Mucosa of rectum (tissue), 2 donors: ENCODE data around the gene LARGE2.

Source experiments
- H3K27ac ChIP-seq, 2 donors: one replicate each; pipeline ENCODE4 v1.7.0; 2013; ENCODE audit warnings: inconsistent platforms in 2 of 2, low read depth in 2 of 2, low read length in 2 of 2
- H3K27me3 ChIP-seq, 2 donors: one replicate each; pipeline ENCODE4 v1.7.0; 2013; ENCODE audit warnings: low read length in 2 of 2; ENCODE audit not compliant: control insufficient read depth in 2 of 2, insufficient read depth in 2 of 2
- H3K36me3 ChIP-seq, 2 donors: one replicate each; pipeline ENCODE4 v1.7.0; 2013; ENCODE audit warnings: low read length in 2 of 2; ENCODE audit not compliant: control insufficient read depth in 2 of 2, insufficient read depth in 2 of 2
- H3K4me1 ChIP-seq, 2 donors: one replicate each; pipeline ENCODE4 v1.7.0; 2013; ENCODE audit warnings: low read length in 2 of 2, mild to moderate bottlenecking in 1 of 2; ENCODE audit not compliant: control insufficient read depth in 2 of 2, insufficient read depth in 2 of 2
- H3K4me3 ChIP-seq, 2 donors: one replicate each; pipeline ENCODE4 v1.7.0; 2013; ENCODE audit warnings: low read length in 2 of 2
- H3K9ac ChIP-seq, 2 donors: one replicate each; pipeline ENCODE4 v1.7.0; 2013; ENCODE audit warnings: low read length in 2 of 2, low read depth in 1 of 2, mild to moderate bottlenecking in 1 of 2
- H3K9me3 ChIP-seq, 2 donors: one replicate each; pipeline ENCODE4 v1.7.0; 2013; ENCODE audit warnings: low read length in 2 of 2; ENCODE audit not compliant: control insufficient read depth in 2 of 2
- donor health status: healthy.
- donor health status: Normal muscosa, but diverticular disease.

LARGE2 gene

DNA sequence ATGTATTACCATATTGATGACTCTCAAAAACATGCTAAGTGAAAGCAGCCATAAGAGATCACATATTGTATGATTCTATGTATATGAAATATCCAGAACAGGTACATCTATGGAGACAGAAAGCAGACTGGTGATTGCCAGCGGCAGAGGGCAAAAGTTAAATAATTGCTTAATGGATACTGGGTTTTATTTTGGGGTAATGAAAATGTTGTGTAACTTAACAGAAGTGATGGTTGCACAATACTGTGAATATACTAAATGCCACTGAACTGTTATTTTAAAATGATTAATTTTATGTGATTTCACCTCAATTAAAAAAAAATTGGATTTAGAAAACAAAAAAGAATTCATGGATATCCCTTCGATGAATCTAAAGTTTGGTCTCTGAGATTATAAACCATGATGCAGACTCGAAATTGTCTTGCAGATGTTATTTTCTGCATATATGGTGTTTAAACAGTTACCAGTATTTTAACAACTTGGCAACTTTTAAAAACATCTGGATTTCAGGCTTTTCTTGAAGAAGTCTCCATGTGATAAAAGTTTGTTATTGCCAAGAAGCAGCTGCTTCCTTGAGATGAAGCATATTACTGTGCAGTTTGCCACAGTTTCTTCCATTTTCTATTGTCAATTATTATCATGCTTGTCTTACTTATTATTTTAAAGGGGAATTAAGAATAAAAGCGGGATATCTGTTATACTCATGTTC is 38.1 kb downstream of the LARGE2 start:
- H3K4me1 ChIP-seq: no peaks in the 10 kb centered on the region
- no peaks in the 10 kb centered on the region for H3K9me3 ChIP-seq
- H3K4me3 ChIP-seq: no peak overlapping the region
- no peak overlapping the region for H3K9ac ChIP-seq
- H3K27ac ChIP-seq: no peak overlapping the region
- H3K36me3 ChIP-seq: peaks cover 6 to 7% of the 10 kb centered on the region in 2 donors
- H3K27me3 ChIP-seq: no peaks in the 10 kb centered on the region

DNA sequence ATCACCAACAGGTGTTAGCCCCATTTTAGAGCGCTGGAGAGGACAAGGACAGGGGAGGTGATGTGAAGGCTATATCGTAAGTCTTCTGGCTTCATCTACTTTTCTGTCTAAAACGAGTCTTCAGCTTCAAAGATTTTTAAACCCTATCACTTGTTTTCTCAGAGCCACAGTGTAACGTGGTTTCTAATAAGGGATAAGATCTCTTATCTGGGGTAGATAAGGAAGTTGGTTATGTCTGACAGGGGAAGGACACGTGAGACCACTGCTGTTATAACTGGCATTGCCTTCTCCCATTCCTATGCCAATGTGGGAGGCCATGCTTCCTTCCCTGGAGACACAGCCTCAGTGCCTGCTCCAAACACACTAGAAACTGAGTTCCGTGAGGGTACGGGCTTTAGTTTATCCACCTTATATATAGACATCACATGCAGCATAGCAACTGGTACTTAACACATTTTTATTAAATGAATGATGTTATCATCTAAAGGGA is 39.3 kb downstream of the LARGE2 start:
- H3K4me1 ChIP-seq: no peaks in the 10 kb centered on the region
- no peaks in the 10 kb centered on the region for H3K9me3 ChIP-seq
- H3K27me3 ChIP-seq: no peaks in the 10 kb centered on the region
- no peak overlapping the region for H3K27ac ChIP-seq
- H3K4me3 ChIP-seq: no peak overlapping the region
- peaks cover 7 to 10% of the 10 kb centered on the region in 2 donors for H3K36me3 ChIP-seq
- no peak overlapping the region for H3K9ac ChIP-seq

DNA sequence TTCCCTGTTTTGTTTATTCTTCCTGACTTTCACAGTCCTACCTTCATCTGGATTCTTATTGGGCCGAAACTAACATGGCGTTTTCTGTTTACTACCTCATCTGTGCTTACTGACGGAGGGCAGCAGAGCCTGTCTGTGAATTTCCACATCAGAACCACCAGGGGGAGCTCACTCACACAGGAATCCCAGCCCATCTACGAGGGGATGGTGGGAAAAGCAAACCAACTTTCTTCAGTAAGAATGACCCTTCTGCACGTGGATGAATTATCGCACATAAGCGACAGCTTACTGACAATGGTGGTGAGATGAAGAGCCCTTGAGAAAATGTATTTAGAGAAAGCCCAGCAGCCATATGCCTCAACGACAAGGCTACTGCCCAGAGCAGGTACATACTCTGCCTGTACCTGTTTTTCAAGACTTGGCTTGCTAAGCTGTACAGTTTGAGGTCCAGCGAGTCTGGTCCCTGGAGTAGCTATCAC is 42.5 kb downstream of the LARGE2 start:
- Histone ChIP-seq H3K27me3 (no peaks in the 10 kb centered on the region), H3K4me1 (no peaks in the 10 kb centered on the region), H3K36me3 (peaks cover 10 to 28% of the 10 kb centered on the region in 2 donors), H3K4me3 (no peak overlapping the region), H3K9ac (no peak overlapping the region), H3K9me3 (no peaks in the 10 kb centered on the region), H3K27ac (no peak overlapping the region)

- H3K4me1 ChIP-seq: no peaks in the 10 kb centered on the region
- no peak overlapping the region for H3K4me3 ChIP-seq
- no peak overlapping the region for H3K9ac ChIP-seq
- no peaks in the 10 kb centered on the region for H3K9me3 ChIP-seq
- H3K27me3 ChIP-seq: no peaks in the 10 kb centered on the region
- H3K36me3 ChIP-seq: peaks cover 21 to 35% of the 10 kb centered on the region in 2 donors
- H3K27ac ChIP-seq: no peak overlapping the region
These were observed 45.0 kb downstream of the LARGE2 start for GRCh38 chr11:45967506-45967905.

DNA sequence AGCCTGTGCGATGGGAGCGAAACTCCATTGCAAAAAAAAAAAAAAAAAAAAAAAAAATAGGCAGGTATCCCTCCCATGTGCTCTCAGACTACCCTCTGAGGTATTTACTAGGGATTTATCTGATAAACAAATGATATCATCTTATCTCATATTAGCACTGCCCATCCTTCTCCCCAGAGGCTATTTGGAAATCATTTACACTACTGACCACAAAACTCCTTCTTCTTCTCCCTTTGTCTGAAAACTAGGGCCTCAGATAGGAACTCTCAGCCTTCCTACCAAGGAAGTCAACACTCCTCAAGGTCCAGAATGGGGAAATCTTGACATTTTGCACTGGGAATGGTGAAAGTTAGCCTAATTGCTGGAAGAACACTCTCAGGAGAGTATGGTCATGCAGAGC is 46.4 kb downstream of the LARGE2 start:
- no peaks in the 10 kb centered on the region for H3K4me1 ChIP-seq
- H3K9ac ChIP-seq: no peak overlapping the region
- no peaks in the 10 kb centered on the region for H3K9me3 ChIP-seq
- H3K4me3 ChIP-seq: no peak overlapping the region
- no peaks in the 10 kb centered on the region for H3K27me3 ChIP-seq
- no peak overlapping the region for H3K27ac ChIP-seq
- H3K36me3 ChIP-seq: peaks cover 21 to 39% of the 10 kb centered on the region in 2 donors

- peaks cover 15 to 27% of the 10 kb centered on the region in 2 donors for H3K36me3 ChIP-seq
- no peak overlapping the region for H3K4me3 ChIP-seq
- H3K27ac ChIP-seq: no peak overlapping the region
- no peak overlapping the region for H3K9ac ChIP-seq
- no peaks in the 10 kb centered on the region for H3K27me3 ChIP-seq
- H3K4me1 ChIP-seq: no peaks in the 10 kb centered on the region
- H3K9me3 ChIP-seq: no peaks in the 10 kb centered on the region
These were observed 51.1 kb downstream of the LARGE2 start for GRCh38 chr11:45973601-45974000.

DNA sequence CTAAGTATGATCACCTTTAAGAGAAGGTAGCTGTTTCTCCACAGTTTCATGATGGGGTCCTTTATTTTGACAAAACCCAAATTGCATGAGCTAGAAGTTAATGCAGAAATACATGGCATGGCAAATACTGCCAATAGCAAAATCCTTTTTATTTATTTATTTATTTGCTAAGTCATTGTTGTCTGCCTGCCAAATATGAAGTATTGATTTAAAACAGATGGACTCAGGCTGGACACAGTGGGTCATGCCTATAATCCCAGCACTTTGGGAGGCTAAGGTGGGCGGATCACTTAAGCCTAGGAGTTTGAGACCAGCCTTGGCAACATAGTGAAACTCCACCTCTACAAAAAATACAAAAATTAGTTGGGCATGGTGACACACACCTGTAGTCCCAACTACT is 52.4 kb downstream of the LARGE2 start:
- no peaks in the 10 kb centered on the region for H3K9me3 ChIP-seq
- H3K27me3 ChIP-seq: no peaks in the 10 kb centered on the region
- H3K27ac ChIP-seq: no peak overlapping the region
- H3K9ac ChIP-seq: no peak overlapping the region
- H3K36me3 ChIP-seq: peaks cover 20 to 26% of the 10 kb centered on the region in 2 donors
- H3K4me3 ChIP-seq: no peak overlapping the region
- no peaks in the 10 kb centered on the region for H3K4me1 ChIP-seq
